VCaP (cell line): ENCODE measurements around the gene BCL2.

Experiments used
- H3K27ac ChIP-seq: fragments of 450-650 bp; 2 replicates; pipeline ENCODE4 v1.5.1; 2017
- CTCF ChIP-seq: fragments of 450-650 bp; conservative IDR thresholded peaks from 2 replicates; pipeline ENCODE4 v1.5.1; 2017; ENCODE audit warnings: mild to moderate bottlenecking, moderate library complexity

Gene BCL2

DNA sequence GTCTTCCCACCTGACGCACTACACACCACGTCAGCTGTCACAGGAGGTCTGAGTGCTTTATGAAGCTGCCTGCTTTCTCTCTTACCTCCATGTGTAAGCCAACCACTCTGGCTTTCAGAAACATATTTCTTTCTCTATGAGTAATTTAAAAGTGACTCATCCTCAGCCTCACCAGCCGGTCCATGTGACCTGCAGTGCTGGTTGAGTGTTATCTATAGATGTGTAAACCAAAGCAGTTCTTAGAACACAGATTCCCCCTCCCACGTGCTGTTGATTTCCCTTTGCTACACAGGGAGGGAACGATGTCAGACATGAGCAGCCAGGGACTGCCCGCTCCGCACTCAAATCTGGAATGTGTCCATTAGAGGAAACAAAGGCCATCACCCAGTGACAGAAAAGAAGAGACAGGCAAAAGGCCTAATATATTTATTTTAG, 157.8 kb downstream of the BCL2 start:
- H3K27ac ChIP-seq, result no peak overlapping the region
- TF ChIP-seq CTCF, result no peak

DNA sequence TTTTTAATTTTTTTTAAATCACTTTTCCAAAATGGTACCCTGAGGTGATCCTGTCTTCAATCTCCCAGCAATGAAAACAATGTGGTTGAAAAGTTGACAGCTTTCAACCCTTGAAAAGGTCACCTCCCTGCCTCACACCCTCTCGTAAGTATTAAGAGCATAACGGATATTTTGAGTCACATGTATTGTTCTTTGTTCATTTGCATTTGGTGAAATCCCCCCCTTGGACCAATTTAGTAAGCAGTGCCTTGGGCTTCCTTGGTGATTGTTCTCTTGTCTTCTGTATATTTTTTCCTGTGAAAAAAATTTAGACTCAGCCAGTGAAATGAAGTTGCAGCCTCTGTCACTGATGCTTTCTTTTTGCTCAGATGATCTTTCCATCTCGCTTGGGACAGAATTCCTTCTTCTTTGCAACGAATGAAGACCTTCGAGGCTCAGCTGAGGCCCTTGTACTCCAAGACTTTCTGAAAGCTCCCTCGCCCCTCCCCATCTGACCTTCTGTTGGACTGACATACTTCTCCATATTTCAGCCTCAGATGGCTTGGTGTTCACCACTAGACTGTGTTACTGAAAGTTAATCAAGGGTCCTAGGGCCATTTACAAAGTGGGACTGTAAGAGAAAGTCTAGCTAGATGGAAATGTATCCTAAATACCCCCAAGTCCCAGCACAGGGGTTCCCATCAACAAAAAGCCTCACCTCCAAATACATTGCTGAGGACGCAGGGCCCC, 158.4 kb downstream of the BCL2 start:
- TF ChIP-seq CTCF, result no peak
- no peak overlapping the region for H3K27ac ChIP-seq

GRCh38 chr18:63160172-63160995, 159.2 kb downstream of the BCL2 start:
- no peak overlapping the region for H3K27ac ChIP-seq
- no peak for TF ChIP-seq CTCF

DNA sequence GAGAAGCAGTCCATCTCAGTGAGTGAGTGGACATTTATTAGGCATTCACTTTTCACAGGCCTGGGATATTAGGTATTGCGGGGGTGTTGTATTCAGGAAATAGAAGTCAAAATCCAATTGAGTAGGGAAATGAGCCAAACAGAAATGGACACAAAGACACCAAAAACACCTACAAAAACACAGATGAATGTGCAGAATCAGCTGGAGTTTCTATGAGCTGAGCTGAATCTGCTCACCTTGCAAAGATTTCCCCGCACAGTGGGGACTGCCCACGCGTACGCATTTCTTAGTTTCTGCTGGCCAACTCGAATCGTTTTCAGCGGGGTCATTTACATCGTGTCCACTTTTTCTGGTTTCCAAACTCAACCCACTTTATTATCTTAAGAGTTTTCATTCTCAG, 160.0 kb downstream of the BCL2 start:
- TF ChIP-seq CTCF, result no peak
- H3K27ac ChIP-seq, result no peak overlapping the region

DNA sequence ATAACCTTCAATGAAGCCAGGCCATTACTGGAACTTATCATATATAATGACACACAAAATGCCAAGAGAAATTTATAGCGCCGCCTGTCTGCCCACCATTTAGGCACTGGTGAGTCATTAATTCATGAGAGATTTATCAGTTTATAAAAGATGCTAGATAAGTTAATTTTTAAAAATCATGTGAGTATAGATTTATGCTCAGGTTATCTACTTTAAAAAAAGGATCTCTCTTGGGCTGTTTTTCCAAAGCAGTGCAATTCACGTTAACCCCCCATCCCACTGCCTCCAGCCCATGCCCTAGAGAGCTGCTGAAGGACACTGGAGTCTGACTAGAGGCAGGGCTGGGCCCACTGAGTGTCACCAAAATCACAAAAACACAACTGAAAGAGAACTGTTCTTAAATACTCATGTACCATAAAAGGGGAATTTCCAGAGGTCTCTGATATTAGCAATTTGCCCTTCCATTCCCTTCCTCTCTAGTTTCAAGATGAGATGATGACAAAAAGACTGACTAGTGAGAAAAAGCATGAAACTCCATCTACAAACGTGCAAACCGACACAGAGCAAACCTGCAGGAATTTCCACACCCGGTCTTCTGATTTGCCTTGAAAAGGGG, 160.8 kb downstream of the BCL2 start:
- H3K27ac ChIP-seq, result no peak overlapping the region
- no peak for TF ChIP-seq CTCF

GRCh38 chr18:63158012-63158631, 161.4 kb downstream of the BCL2 start:
- no peak overlapping the region for H3K27ac ChIP-seq
- no peak for TF ChIP-seq CTCF
